ENCODE data around the gene GM2A.
A peak's percentile ranks its signal among the peaks of the same experiment; 100 is the strongest.
"Not testable (repeated sequence)": the region's sequence is repeated elsewhere in the genome, so short reads cannot be mapped to it uniquely, and the experiment has no call there.

The GM2A gene

DNA sequence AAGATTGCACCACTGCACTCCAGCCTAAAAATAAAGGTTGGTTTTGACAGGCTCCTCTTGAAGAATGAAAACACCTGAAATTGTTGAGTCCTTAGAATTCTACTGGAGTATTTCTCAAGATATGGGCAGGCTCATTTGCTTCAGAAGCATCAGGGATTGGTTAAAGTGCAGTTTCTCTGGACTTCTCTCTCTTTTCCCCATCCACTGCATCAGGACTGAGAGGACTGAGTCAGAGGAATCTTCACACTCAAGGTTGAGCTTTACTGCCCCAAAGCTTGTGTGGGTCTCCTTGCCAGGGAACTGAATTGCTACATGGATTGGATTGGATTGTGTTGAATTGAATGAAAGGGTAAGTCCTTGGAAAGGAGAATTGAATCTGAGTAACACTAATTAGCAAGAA is 21.6 kb upstream of the GM2A start:
- H3K9ac ChIP-seq (ENCODE audit: low read depth, low read length) = no peak overlapping the region
- H3K4me3 ChIP-seq (ENCODE audit: low read depth, low read length) = no peak overlapping the region

GRCh38 chr5:151233616-151234085 is 19.3 kb upstream of the GM2A start:
- Histone ChIP-seq H3K36me3 (ENCODE audit: control insufficient read depth, insufficient read depth, low read length) (no peaks in the 10 kb centered on the region), H3K27me3 (ENCODE audit: control insufficient read depth, insufficient read depth, low read length) (no peaks in the 10 kb centered on the region), H3K9me3 (ENCODE audit: control insufficient read depth, insufficient read depth, low read length) (no peaks in the 10 kb centered on the region), H3K9ac (ENCODE audit: low read depth, low read length) (no peak overlapping the region), H3K4me3 (ENCODE audit: low read depth, low read length) (no peak overlapping the region), H3K4me1 (ENCODE audit: control insufficient read depth, insufficient read depth, low read length) (no peaks in the 10 kb centered on the region)

More for the DNA sequence above, 21.6 kb upstream of the GM2A start:
- no peaks in the 10 kb centered on the region for H3K4me1 ChIP-seq (ENCODE audit: control insufficient read depth, insufficient read depth, low read length)
- H3K9me3 ChIP-seq (ENCODE audit: control insufficient read depth, insufficient read depth, low read length) = no peaks in the 10 kb centered on the region
- H3K27me3 ChIP-seq (ENCODE audit: control insufficient read depth, insufficient read depth, low read length) = no peaks in the 10 kb centered on the region
- H3K36me3 ChIP-seq (ENCODE audit: control insufficient read depth, insufficient read depth, low read length) = no peaks in the 10 kb centered on the region

DNA sequence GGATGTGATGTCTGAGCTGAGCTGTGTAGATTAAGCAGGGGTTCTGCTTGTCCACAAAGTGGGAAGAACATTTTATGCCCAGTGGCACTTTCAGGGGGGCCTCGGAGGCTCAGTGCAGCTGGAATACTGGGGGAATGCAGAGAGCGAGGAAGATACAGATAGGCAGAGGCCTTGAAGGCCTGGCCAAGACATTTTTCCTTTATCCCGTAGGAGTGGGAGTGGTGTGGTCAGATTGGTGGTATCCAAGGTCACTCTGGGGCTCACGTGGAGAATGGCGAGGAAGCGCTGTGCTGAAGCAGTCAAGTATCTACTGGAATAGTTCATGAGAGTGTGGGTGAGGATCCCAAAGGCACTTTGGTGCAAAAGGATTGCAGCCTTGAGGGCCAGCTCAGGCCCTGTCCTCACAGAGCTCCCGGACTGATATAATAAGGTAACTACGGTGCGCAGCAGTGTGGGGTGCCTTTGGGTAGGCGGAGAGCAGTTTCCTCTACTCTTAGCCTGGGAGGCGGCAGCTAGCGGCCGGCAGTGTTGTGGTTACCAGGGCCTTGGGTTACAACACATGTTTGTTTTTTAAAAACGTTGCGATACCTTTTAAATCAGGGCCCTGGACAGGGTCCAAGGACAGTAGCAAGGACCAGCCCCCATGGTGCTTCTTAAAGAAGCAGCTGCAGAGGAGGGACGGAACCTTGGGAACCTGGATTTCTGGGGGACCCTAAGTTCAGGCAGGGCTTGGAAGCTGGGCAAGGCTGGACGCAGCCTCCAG is 18.3 kb upstream of the GM2A start:
- Histone ChIP-seq H3K4me3 (ENCODE audit: low read depth, low read length) (no peak overlapping the region), H3K36me3 (ENCODE audit: control insufficient read depth, insufficient read depth, low read length) (no peaks in the 10 kb centered on the region), H3K4me1 (ENCODE audit: control insufficient read depth, insufficient read depth, low read length) (no peaks in the 10 kb centered on the region), H3K9ac (ENCODE audit: low read depth, low read length) (no peak overlapping the region), H3K27me3 (ENCODE audit: control insufficient read depth, insufficient read depth, low read length) (no peaks in the 10 kb centered on the region), H3K9me3 (ENCODE audit: control insufficient read depth, insufficient read depth, low read length) (no peaks in the 10 kb centered on the region)

GRCh38 chr5:151235239-151235571 is 17.8 kb upstream of the GM2A start:
- H3K9ac ChIP-seq (ENCODE audit: low read depth, low read length); H3K4me3 ChIP-seq (ENCODE audit: low read depth, low read length); H3K4me1 ChIP-seq (ENCODE audit: control insufficient read depth, insufficient read depth, low read length); H3K9me3 ChIP-seq (ENCODE audit: control insufficient read depth, insufficient read depth, low read length); H3K27me3 ChIP-seq (ENCODE audit: control insufficient read depth, insufficient read depth, low read length); H3K36me3 ChIP-seq (ENCODE audit: control insufficient read depth, insufficient read depth, low read length): not testable (repeated sequence)

GRCh38 chr5:151236888-151237287 is 16.1 kb upstream of the GM2A start:
- Histone ChIP-seq H3K4me3 (ENCODE audit: low read depth, low read length) (no peak overlapping the region), H3K9me3 (ENCODE audit: control insufficient read depth, insufficient read depth, low read length) (no peaks in the 10 kb centered on the region), H3K27me3 (ENCODE audit: control insufficient read depth, insufficient read depth, low read length) (no peaks in the 10 kb centered on the region), H3K36me3 (ENCODE audit: control insufficient read depth, insufficient read depth, low read length) (no peaks in the 10 kb centered on the region), H3K9ac (ENCODE audit: low read depth, low read length) (no peak overlapping the region), H3K4me1 (ENCODE audit: control insufficient read depth, insufficient read depth, low read length) (peaks cover 8% of the 10 kb centered on the region)

DNA sequence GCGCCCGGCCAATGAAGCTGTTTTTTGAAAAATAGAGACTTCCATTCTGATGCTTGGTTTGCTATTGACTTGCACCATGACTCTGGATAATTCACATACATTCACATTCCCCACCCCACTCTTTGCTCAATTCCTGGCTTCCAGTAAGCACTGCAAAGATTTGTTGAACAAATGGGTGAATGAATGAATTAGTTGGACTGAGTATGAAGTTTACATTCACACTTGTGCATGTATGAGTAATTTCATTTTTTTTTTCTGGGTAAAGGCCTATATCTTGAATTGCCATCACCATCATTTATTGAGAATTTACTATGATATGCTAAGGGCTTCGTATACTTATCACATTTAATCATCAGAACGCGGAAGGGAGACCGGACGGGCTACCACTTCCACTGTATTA is 15.3 kb upstream of the GM2A start:
- H3K36me3 ChIP-seq (ENCODE audit: control insufficient read depth, insufficient read depth, low read length) = no peaks in the 10 kb centered on the region
- H3K4me3 ChIP-seq (ENCODE audit: low read depth, low read length) = no peak overlapping the region
- H3K27me3 ChIP-seq (ENCODE audit: control insufficient read depth, insufficient read depth, low read length) = no peaks in the 10 kb centered on the region
- H3K4me1 ChIP-seq (ENCODE audit: control insufficient read depth, insufficient read depth, low read length) = peaks cover 8% of the 10 kb centered on the region
- H3K9me3 ChIP-seq (ENCODE audit: control insufficient read depth, insufficient read depth, low read length) = no peaks in the 10 kb centered on the region
- H3K9ac ChIP-seq (ENCODE audit: low read depth, low read length) = no peak overlapping the region

DNA sequence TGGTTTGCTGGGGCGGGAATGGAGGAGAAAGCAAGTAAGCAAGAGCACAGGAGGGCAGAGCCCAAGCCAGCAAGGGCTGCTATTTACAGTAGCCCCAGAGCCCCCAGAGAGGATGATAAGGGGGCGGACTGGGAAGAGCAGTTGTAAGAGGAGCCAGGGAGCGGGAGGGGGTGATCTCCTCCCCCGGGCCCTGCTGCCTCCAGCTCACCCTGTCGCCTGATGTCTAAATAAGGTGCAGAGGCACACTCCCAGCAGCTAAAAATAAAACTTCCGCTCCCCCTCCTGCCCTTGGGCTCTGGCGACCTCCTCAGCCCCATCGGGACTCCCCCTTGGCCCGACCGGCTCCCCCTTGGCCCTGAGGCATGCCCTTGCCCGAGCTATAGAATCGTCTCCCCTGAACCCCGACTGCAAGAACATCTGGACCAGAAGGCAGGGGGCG is 14.7 kb upstream of the GM2A start:
- Histone ChIP-seq H3K4me3 (ENCODE audit: low read depth, low read length) (peak overlapping the region; percentile 23), H3K27me3 (ENCODE audit: control insufficient read depth, insufficient read depth, low read length) (no peaks in the 10 kb centered on the region), H3K4me1 (ENCODE audit: control insufficient read depth, insufficient read depth, low read length) (peaks cover 8% of the 10 kb centered on the region), H3K9me3 (ENCODE audit: control insufficient read depth, insufficient read depth, low read length) (no peaks in the 10 kb centered on the region), H3K9ac (ENCODE audit: low read depth, low read length) (no peak overlapping the region), H3K36me3 (ENCODE audit: control insufficient read depth, insufficient read depth, low read length) (no peaks in the 10 kb centered on the region)

GRCh38 chr5:151239237-151239861 is 13.6 kb upstream of the GM2A start:
- peaks cover 8% of the 10 kb centered on the region for H3K4me1 ChIP-seq (ENCODE audit: control insufficient read depth, insufficient read depth, low read length)

GRCh38 chr5:151240268-151240835 is 12.6 kb upstream of the GM2A start:
- not testable (repeated sequence) for H3K9ac ChIP-seq (ENCODE audit: low read depth, low read length); H3K36me3 ChIP-seq (ENCODE audit: control insufficient read depth, insufficient read depth, low read length); H3K27me3 ChIP-seq (ENCODE audit: control insufficient read depth, insufficient read depth, low read length); H3K4me1 ChIP-seq (ENCODE audit: control insufficient read depth, insufficient read depth, low read length); H3K4me3 ChIP-seq (ENCODE audit: low read depth, low read length); H3K9me3 ChIP-seq (ENCODE audit: control insufficient read depth, insufficient read depth, low read length)

More at GRCh38 chr5:151239237-151239861, 13.6 kb upstream of the GM2A start:
- no peaks in the 10 kb centered on the region for H3K9me3 ChIP-seq (ENCODE audit: control insufficient read depth, insufficient read depth, low read length)
- H3K4me3 ChIP-seq (ENCODE audit: low read depth, low read length) = peak overlapping the region; percentile 23
- H3K9ac ChIP-seq (ENCODE audit: low read depth, low read length) = no peak overlapping the region
- H3K27me3 ChIP-seq (ENCODE audit: control insufficient read depth, insufficient read depth, low read length) = no peaks in the 10 kb centered on the region
- H3K36me3 ChIP-seq (ENCODE audit: control insufficient read depth, insufficient read depth, low read length) = no peaks in the 10 kb centered on the region

DNA sequence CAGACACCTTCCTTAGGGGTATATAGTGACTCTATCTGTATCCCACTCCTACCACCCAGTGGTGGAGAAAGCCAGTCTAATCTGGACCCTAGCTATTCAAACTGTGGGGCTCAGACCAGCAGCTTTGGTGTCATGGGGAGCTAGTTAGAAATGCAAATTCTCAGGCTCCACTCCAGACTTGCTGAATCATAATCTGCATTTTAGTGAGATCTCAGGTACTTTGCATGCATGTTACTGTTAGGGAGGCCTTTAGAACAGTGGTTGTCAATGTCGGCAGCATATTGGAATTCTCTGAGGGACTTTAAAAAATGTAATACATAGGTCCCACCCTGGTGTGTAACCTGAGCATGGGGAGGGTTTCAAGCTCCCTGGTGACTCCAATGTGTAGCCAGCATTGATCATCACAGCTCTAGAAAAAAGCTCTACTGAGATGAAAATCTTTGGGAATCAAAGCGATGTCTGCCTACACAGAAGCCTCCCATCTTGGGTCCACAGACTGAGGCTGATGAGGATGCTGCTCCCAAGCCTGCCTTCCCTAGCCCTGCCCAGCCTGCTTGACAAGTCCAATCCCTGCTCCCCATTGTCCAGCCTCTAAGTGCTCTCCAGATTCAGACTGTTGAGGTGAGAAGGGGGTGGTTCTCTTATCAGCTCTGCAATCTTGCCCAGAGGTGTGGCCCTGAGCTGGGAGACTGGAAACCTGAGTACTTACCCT is 11.9 kb upstream of the GM2A start:
- Histone ChIP-seq H3K9me3 (ENCODE audit: control insufficient read depth, insufficient read depth, low read length) (no peaks in the 10 kb centered on the region), H3K4me3 (ENCODE audit: low read depth, low read length) (no peak overlapping the region), H3K36me3 (ENCODE audit: control insufficient read depth, insufficient read depth, low read length) (no peaks in the 10 kb centered on the region), H3K9ac (ENCODE audit: low read depth, low read length) (no peak overlapping the region), H3K27me3 (ENCODE audit: control insufficient read depth, insufficient read depth, low read length) (no peaks in the 10 kb centered on the region), H3K4me1 (ENCODE audit: control insufficient read depth, insufficient read depth, low read length) (peaks cover 8% of the 10 kb centered on the region)

DNA sequence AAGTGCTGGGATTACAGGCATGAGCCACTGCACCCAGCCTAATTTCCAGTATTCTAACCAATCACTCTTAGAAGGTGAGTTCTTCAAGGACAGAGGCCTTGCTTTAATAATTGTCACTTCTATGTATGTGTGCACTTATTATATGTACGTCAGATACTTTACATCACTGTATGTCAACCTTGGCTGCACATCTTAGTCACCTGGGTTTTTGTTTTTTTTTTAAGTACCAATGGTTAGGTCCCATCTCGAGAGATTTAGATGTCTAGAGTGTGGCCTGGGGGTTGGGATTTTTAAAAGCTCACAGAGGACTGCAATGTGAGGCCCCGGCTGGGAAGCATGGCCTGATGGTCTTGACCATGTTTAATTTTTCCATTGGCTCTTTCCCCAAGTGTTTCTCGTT is 9.9 kb upstream of the GM2A start:
- Histone ChIP-seq H3K27me3 (ENCODE audit: control insufficient read depth, insufficient read depth, low read length) (no peaks in the 10 kb centered on the region), H3K36me3 (ENCODE audit: control insufficient read depth, insufficient read depth, low read length) (no peaks in the 10 kb centered on the region), H3K4me3 (ENCODE audit: low read depth, low read length) (no peak overlapping the region), H3K4me1 (ENCODE audit: control insufficient read depth, insufficient read depth, low read length) (peaks cover 8% of the 10 kb centered on the region), H3K9me3 (ENCODE audit: control insufficient read depth, insufficient read depth, low read length) (no peaks in the 10 kb centered on the region), H3K9ac (ENCODE audit: low read depth, low read length) (no peak overlapping the region)

All from iPS-15b (cell line).